Erythroblast (primary cell): ENCODE measurements around the gene SPO11.

Source experiments
- GATA1 ChIP-seq: IDR thresholded peaks from 2 replicates; pipeline ENCODE4 v1.6.1; 2011; ENCODE audit warnings: low read depth, mild to moderate bottlenecking, control low read depth, low read length, moderate library complexity
- POLR2A ChIP-seq: IDR thresholded peaks from 2 replicates; pipeline ENCODE4 v1.6.1; 2011; ENCODE audit warnings: mild to moderate bottlenecking, low read length

- TF ChIP-seq POLR2A (no peak), GATA1 (no peak)
Measured at GRCh38 chr20:57383447-57384347, 54.1 kb downstream of the SPO11 start.
